Brain microvascular endothelial cell (primary cell): Measurements from ENCODE around the gene CYP2D6.

Experiments used
- DNase-seq: peaks from one replicate; pipeline ENCODE4 v3.0.0-alpha.2; 2020
- H3K27ac ChIP-seq: fragments of 250-450 bp; sonication (Bioruptor Pico); 2 replicates; pipeline ENCODE4 v1.5.1; 2020; ENCODE audit warnings: mild to moderate bottlenecking, moderate library complexity
- H3K27me3 ChIP-seq: fragments of 250-450 bp; sonication (Bioruptor Pico); replicated peaks from 2 replicates; pipeline ENCODE4 v1.5.1; 2020; ENCODE audit warnings: mild to moderate bottlenecking
- H3K36me3 ChIP-seq: fragments of 250-450 bp; sonication (Bioruptor Pico); replicated peaks from 2 replicates; pipeline ENCODE4 v1.5.1; 2020; ENCODE audit warnings: mild to moderate bottlenecking
- H3K4me3 ChIP-seq: 2 replicates; pipeline ENCODE4 v1.5.1; 2011; ENCODE audit warnings: low read depth, mild to moderate bottlenecking, control low read depth, low read length, moderate library complexity
- CTCF ChIP-seq: IDR thresholded peaks from 2 replicates; pipeline ENCODE4 v1.5.1; 2011; ENCODE audit warnings: low read depth, mild to moderate bottlenecking, moderate library complexity, low read length, control low read depth, inconsistent platforms; ENCODE audit errors: missing control alignments
- in situ Hi-C: cut with HindIII; loops from 2 replicates; pipeline ENCODE4 v1.10.0; 2017; ENCODE audit warnings: low sequenced_read_pairs, low pct_ligation_motif_present

Gene CYP2D6

GRCh38 chr22:42078469-42079318 is 51.9 kb downstream of the CYP2D6 start:
- DNase-seq: no peak
- Histone ChIP-seq H3K27ac (peak overlapping the region; percentile 98), H3K27me3 (no peaks in the 10 kb centered on the region), H3K4me3 (peak overlapping the region; percentile 87), H3K36me3 (peaks cover 9% of the 10 kb centered on the region)
- TF ChIP-seq CTCF: no peak
- in situ Hi-C loops: no loop called here

- Histone ChIP-seq H3K36me3 (peaks cover 7% of the 10 kb centered on the region), H3K4me3 (no peak overlapping the region), H3K27ac (no peak overlapping the region), H3K27me3 (no peaks in the 10 kb centered on the region)
- in situ Hi-C loops: no loop called here
- TF ChIP-seq CTCF: no peak
- no peak for DNase-seq
Measured at GRCh38 chr22:42077486-42078125, 53.0 kb downstream of the CYP2D6 start.

GRCh38 chr22:42076764-42077485 is 53.7 kb downstream of the CYP2D6 start:
- no peak for TF ChIP-seq CTCF
- no peaks in the 10 kb centered on the region for H3K27me3 ChIP-seq
- H3K36me3 ChIP-seq: peaks cover 2% of the 10 kb centered on the region
- no peak overlapping the region for H3K27ac ChIP-seq
- no peak overlapping the region for H3K4me3 ChIP-seq
- in situ Hi-C loops: no loop called here
- DNase-seq: no peak
